Activated T-cell treated with anti-CD3 and anti-CD28 coated beads, Interleukin-2, amount 50 U/mL, for 48 hours (primary cell): Measurements from ENCODE around the gene CDK19.

Source experiments
- DNase-seq, 2 experiments: peaks; one replicate each; pipeline ENCODE4 v3.0.0-alpha.2; 2020

CDK19 gene

GRCh38 chr6:110567957-110568696, 247.1 kb downstream of the CDK19 start:
- peak; percentile 27 for DNase-seq

GRCh38 chr6:110566346-110567125, 248.7 kb downstream of the CDK19 start:
- DNase-seq = no peak

- DNase-seq = no peak
These were observed 250.4 kb downstream of the CDK19 start for GRCh38 chr6:110564703-110565421.

- no peak for DNase-seq
These were observed 251.6 kb downstream of the CDK19 start for GRCh38 chr6:110563711-110564110.

GRCh38 chr6:110562316-110562915, 252.9 kb downstream of the CDK19 start:
- no peak for DNase-seq

GRCh38 chr6:110561696-110562095, 253.6 kb downstream of the CDK19 start:
- no peak for DNase-seq

- DNase-seq = no peak
These were observed 254.3 kb downstream of the CDK19 start for GRCh38 chr6:110561008-110561396.

GRCh38 chr6:110560239-110561007, 254.8 kb downstream of the CDK19 start:
- DNase-seq = no peak
